ENCODE results near the gene MEGF8.

MEGF8 gene

GRCh38 chr19:42369433-42370067 is 44.1 kb downstream of the MEGF8 start:
- Histone ChIP-seq H3K9ac (ENCODE audit: low read length) (no peak overlapping the region), H3K9me3 (ENCODE audit: insufficient read depth, low read length) (no peaks in the 10 kb centered on the region), H3K79me2 (ENCODE audit: insufficient read depth, low read length) (no peaks in the 10 kb centered on the region), H3F3A (ENCODE audit: insufficient read depth) (no peaks in the 10 kb centered on the region), H3K4me3 (ENCODE audit: insufficient read depth, low read length, poor library complexity, severe bottlenecking) (no peak overlapping the region), H2AFZ (ENCODE audit: low read depth, low read length, severe bottlenecking) (no peak overlapping the region), H3K36me3 (ENCODE audit: low read length) (no peaks in the 10 kb centered on the region), H4K20me1 (ENCODE audit: low read depth, low read length) (no peaks in the 10 kb centered on the region), H3K27ac (ENCODE audit: low read depth, low read length) (no peak overlapping the region), H3K9me2 (replicated peaks; ENCODE audit: insufficient read depth, low read length) (no peaks in the 10 kb centered on the region), H3K27me3 (ENCODE audit: low read length) (no peaks in the 10 kb centered on the region), H3K4me2 (ENCODE audit: low read depth, low read length, poor library complexity, severe bottlenecking) (no peak overlapping the region)
- TF ChIP-seq CTCF (IDR thresholded peaks at IDR 0.05; ENCODE audit: insufficient read depth, low read length, poor library complexity, severe bottlenecking) (no peak), EZH2phosphoT487 (conservative IDR thresholded peaks at IDR 0.05; ENCODE audit: low read length) (no peak)

- no peak overlapping the region for H3K4me2 ChIP-seq (ENCODE audit: low read depth, low read length, poor library complexity, severe bottlenecking)
- no peaks in the 10 kb centered on the region for H3F3A ChIP-seq (ENCODE audit: insufficient read depth)
- no peak overlapping the region for H2AFZ ChIP-seq (ENCODE audit: low read depth, low read length, severe bottlenecking)
- H3K9me3 ChIP-seq (ENCODE audit: insufficient read depth, low read length) = no peaks in the 10 kb centered on the region
- H3K36me3 ChIP-seq (ENCODE audit: low read length) = no peaks in the 10 kb centered on the region
- H3K9ac ChIP-seq (ENCODE audit: low read length) = no peak overlapping the region
- no peaks in the 10 kb centered on the region for H3K9me2 ChIP-seq (replicated peaks; ENCODE audit: insufficient read depth, low read length)
- H3K27me3 ChIP-seq (ENCODE audit: low read length) = no peaks in the 10 kb centered on the region
- H3K79me2 ChIP-seq (ENCODE audit: insufficient read depth, low read length) = no peaks in the 10 kb centered on the region
- no peak overlapping the region for H3K4me3 ChIP-seq (ENCODE audit: insufficient read depth, low read length, poor library complexity, severe bottlenecking)
- no peak overlapping the region for H3K27ac ChIP-seq (ENCODE audit: low read depth, low read length)
- H4K20me1 ChIP-seq (ENCODE audit: low read depth, low read length) = no peaks in the 10 kb centered on the region
- TF ChIP-seq CTCF (IDR thresholded peaks at IDR 0.05; ENCODE audit: insufficient read depth, low read length, poor library complexity, severe bottlenecking) = no peak
- no peak for TF ChIP-seq EZH2phosphoT487 (conservative IDR thresholded peaks at IDR 0.05; ENCODE audit: low read length)
Observed at GRCh38 chr19:42370068-42370520, 44.7 kb downstream of the MEGF8 start.

- no peaks in the 10 kb centered on the region for H4K20me1 ChIP-seq (ENCODE audit: low read depth, low read length)
- no peak overlapping the region for H3K27ac ChIP-seq (ENCODE audit: low read depth, low read length)
- TF ChIP-seq CTCF (IDR thresholded peaks at IDR 0.05; ENCODE audit: insufficient read depth, low read length, poor library complexity, severe bottlenecking) (no peak), EZH2phosphoT487 (conservative IDR thresholded peaks at IDR 0.05; ENCODE audit: low read length) (no peak)
- H3K9ac ChIP-seq (ENCODE audit: low read length) = no peak overlapping the region
- H3K4me3 ChIP-seq (ENCODE audit: insufficient read depth, low read length, poor library complexity, severe bottlenecking) = no peak overlapping the region
- no peak overlapping the region for H2AFZ ChIP-seq (ENCODE audit: low read depth, low read length, severe bottlenecking)
- no peaks in the 10 kb centered on the region for H3K36me3 ChIP-seq (ENCODE audit: low read length)
- H3K9me3 ChIP-seq (ENCODE audit: insufficient read depth, low read length) = no peaks in the 10 kb centered on the region
- no peaks in the 10 kb centered on the region for H3K27me3 ChIP-seq (ENCODE audit: low read length)
- H3K79me2 ChIP-seq (ENCODE audit: insufficient read depth, low read length) = no peaks in the 10 kb centered on the region
- no peaks in the 10 kb centered on the region for H3F3A ChIP-seq (ENCODE audit: insufficient read depth)
- H3K4me2 ChIP-seq (ENCODE audit: low read depth, low read length, poor library complexity, severe bottlenecking) = no peak overlapping the region
- H3K9me2 ChIP-seq (replicated peaks; ENCODE audit: insufficient read depth, low read length) = no peaks in the 10 kb centered on the region
Observed at GRCh38 chr19:42370626-42371175, 45.3 kb downstream of the MEGF8 start.
